ENCODE results near the gene TMEM200B.

DNA sequence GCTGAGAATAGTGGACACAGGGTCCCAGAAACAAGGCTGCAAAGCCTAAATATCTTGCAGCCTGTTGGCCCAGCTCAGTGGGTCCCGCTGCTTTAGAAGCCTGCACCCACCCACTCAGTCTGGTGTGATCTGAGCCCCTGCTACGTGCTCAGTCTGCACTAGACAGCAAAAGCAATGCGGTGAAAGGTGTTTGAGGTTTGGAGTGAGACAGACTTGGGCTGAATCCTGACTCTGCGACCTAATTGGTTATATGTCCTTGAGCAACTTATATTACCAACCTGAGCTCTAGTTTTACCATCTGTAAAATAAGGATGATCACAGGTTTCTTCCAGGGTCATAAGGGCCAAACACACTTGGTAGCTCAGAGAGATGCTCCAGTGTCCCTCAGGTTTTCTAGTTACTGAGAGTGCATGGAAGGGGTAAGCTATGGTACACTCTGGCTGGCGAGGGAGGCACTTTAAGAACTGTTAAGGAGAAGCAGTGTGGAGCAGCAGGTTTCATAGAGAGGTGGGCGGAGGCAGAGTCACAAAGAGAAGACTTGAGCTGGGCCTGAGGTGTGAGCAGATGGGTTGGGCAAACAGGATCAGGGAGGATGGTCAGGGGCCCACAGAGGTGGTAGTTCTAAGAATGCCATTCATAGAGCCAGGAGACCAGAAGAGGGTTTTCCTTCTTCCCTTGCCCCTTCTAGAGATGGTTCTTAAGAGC lies 10.1 kb downstream of the TMEM200B start:
- TF ChIP-seq, protein P1, sequence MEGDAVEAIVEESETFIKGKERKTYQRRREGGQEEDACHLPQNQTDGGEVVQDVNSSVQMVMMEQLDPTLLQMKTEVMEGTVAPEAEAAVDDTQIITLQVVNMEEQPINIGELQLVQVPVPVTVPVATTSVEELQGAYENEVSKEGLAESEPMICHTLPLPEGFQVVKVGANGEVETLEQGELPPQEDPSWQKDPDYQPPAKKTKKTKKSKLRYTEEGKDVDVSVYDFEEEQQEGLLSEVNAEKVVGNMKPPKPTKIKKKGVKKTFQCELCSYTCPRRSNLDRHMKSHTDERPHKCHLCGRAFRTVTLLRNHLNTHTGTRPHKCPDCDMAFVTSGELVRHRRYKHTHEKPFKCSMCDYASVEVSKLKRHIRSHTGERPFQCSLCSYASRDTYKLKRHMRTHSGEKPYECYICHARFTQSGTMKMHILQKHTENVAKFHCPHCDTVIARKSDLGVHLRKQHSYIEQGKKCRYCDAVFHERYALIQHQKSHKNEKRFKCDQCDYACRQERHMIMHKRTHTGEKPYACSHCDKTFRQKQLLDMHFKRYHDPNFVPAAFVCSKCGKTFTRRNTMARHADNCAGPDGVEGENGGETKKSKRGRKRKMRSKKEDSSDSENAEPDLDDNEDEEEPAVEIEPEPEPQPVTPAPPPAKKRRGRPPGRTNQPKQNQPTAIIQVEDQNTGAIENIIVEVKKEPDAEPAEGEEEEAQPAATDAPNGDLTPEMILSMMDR (IDR thresholded peaks at IDR 0.05; ENCODE audit: low read depth, low read length) = no peak
- TF ChIP-seq POLR2A (IDR thresholded peaks at IDR 0.05; ENCODE audit: extremely low read depth, insufficient read length) = no peak
- TF ChIP-seq, protein P2, sequence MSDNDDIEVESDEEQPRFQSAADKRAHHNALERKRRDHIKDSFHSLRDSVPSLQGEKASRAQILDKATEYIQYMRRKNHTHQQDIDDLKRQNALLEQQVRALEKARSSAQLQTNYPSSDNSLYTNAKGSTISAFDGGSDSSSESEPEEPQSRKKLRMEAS (IDR thresholded peaks at IDR 0.05; ENCODE audit: low read depth, low read length) = no peak
- no peak for TF ChIP-seq MYC (IDR thresholded peaks at IDR 0.05; ENCODE audit: low read depth, low read length)

Measured in NB4 (cell line).